GM12892 (cell line): ENCODE measurements around the gene CSRP1.

ENCODE experiments used
- POLR2A ChIP-seq: IDR thresholded peaks from 2 replicates; pipeline ENCODE4 v1.6.1; 2011; ENCODE audit warnings: low read depth, low read length, control low read depth
- POLR2AphosphoS5 ChIP-seq: IDR thresholded peaks from 2 replicates; pipeline ENCODE4 v1.6.1; 2011; ENCODE audit warnings: low read depth, low read length, control low read depth

- no peak for TF ChIP-seq POLR2AphosphoS5
- no peak for TF ChIP-seq POLR2A
These were observed 30.1 kb downstream of the CSRP1 start for GRCh38 chr1:201476670-201477344.
